Measurements from ENCODE around the gene BCL7C.

- TF ChIP-seq ZNF24 (IDR thresholded peaks at IDR 0.05) (no peak), RFX5 (IDR thresholded peaks at IDR 0.05; ENCODE audit: low read depth, low read length) (no peak), ZBTB11 (CRISPR knock-in tag; IDR thresholded peaks at IDR 0.05) (no peak), POLR2AphosphoS5 (IDR thresholded peaks at IDR 0.05; ENCODE audit: low read length) (no peak)
Observed at GRCh38 chr16:30924913-30925631, 31.2 kb upstream of the BCL7C start.

Measured in GM12878 (cell line).